ENCODE results near the gene ADAP2. TPM values are rescaled to one million over a fixed set of nuclear protein-coding genes. Genes with fewer than 3 reads are reported as not detected.

The ADAP2 gene
- total and polyA plus RNA-seq, 10 of the 15 experiments (the other 5 are each of a cell fraction or from before 2014, with no cell fraction given) = 0.15 to 13.6 (median 6.8) TPM

- Histone ChIP-seq H3K27me3 (replicated peaks in 1 of 2; ENCODE audit: control insufficient read depth in 2 of 2, insufficient read depth in 2 of 2, low read length in 1 of 2) (no peaks in the 10 kb centered on the region), H3K4me2 (ENCODE audit: control insufficient read depth, insufficient read depth) (no peak overlapping the region), H3K9ac (ENCODE audit: control insufficient read depth, insufficient read depth, low read length) (no peak overlapping the region), H3K4me3 (no peak overlapping the region), H3K4me1 (ENCODE audit: control insufficient read depth, insufficient read depth, low read length) (no peaks in the 10 kb centered on the region), H2AFZ (ENCODE audit: control insufficient read depth, low read depth, low read length) (no peak overlapping the region), H3K27ac (ENCODE audit: control insufficient read depth, insufficient read depth) (no peak overlapping the region), H3K36me3 (ENCODE audit: control insufficient read depth in 2 of 2, insufficient read depth in 2 of 2, low read length in 1 of 2) (peaks cover 0 to 8% of the 10 kb centered on the region in 2 experiments; a peak in 1 of 4 replicates), H3K79me2 (ENCODE audit: control insufficient read depth, insufficient read depth, low read length) (no peaks in the 10 kb centered on the region), H4K20me1 (ENCODE audit: control insufficient read depth, insufficient read depth) (no peaks in the 10 kb centered on the region), H3K9me3 (replicated peaks; ENCODE audit: control insufficient read depth, insufficient read depth, low read length) (no peaks in the 10 kb centered on the region)
- TF ChIP-seq SKIL (IDR thresholded peaks at IDR 0.05; ENCODE audit: low read depth, poor library complexity, severe bottlenecking) (no peak), MEF2B (IDR thresholded peaks at IDR 0.05; ENCODE audit: partially characterized antibody, poor library complexity, severe bottlenecking) (no peak), ELK1 (IDR thresholded peaks at IDR 0.05; ENCODE audit: low read depth, low read length) (no peak), BCL11A (IDR thresholded peaks at IDR 0.05; ENCODE audit: low read depth, low read length) (no peak), CUX1 (IDR thresholded peaks at IDR 0.05; ENCODE audit: insufficient replicate concordance, low read depth, low read length) (no peak), STAT1 (conservative IDR thresholded peaks at IDR 0.05) (no peak), BCLAF1 (IDR thresholded peaks at IDR 0.05) (no peak), RFX5 (IDR thresholded peaks at IDR 0.05; ENCODE audit: low read depth, low read length) (no peak)
- intact Hi-C loops (cut with micrococcal nuclease; ENCODE audit: unreplicated experiment) (no loop called here), in situ Hi-C loops (cut with MboI) (no loop called here)
- DNase-seq (ENCODE audit: low read depth, low spot score) = no peak
- RAD21 ChIA-PET (ENCODE audit: unreplicated experiment) = no interaction called here
- POLR2A ChIA-PET = interaction anchor here (0.6 kb wide), 1 partner anchor 392 kb away, joined by 4 read pairs; no protein-coding TSS in a partner anchor
- CTCF ChIA-PET = interaction anchor here (1.1 kb wide), 1 partner anchor 81 kb away, joined by 3 read pairs; no protein-coding TSS in a partner anchor
- 96% methylated on average over 5 of the region's 5 CpGs for WGBS (ENCODE audit: insufficient coverage, insufficient replicate concordance, low lambda C conversion rate, missing lambda C conversion rate)
- SMC1A ChIA-PET (ENCODE audit: uncharacterized antibody, unreplicated experiment) = interaction anchor here (1.5 kb wide), 1 partner anchor 8 kb away, joined by 3 read pairs; no protein-coding TSS in a partner anchor
- no peak for FAIRE-seq
- no peak for ATAC-seq
- no TSS peak for BruUV-seq (replicated peaks)
These were observed 35.6 kb upstream of the ADAP2 start for GRCh38 chr17:30886187-30886586.

All from GM12878 (cell line).